Progenitor cell of endocrine pancreas (in vitro differentiated cells): ENCODE data around the gene SERPINA1. TPM values are rescaled to one million over a fixed set of nuclear protein-coding genes. Genes with fewer than 3 reads are reported as not detected.
A peak's percentile ranks its signal among the peaks of the same experiment; 100 is the strongest.

Source experiments
- DNase-seq: peaks from one replicate; pipeline ENCODE4 v3.0.0; 2021; ENCODE audit warnings: low spot score; ENCODE audit not compliant: unreplicated experiment
- H3K27ac Mint-ChIP-seq: 2 replicates; pipeline ENCODE4 v1.8.0; 2021; ENCODE audit warnings: mild to moderate bottlenecking, moderate library complexity, mixed read lengths
- H3K27me3 Mint-ChIP-seq: 2 replicates; pipeline ENCODE4 v1.8.0; 2021; ENCODE audit warnings: mixed read lengths
- H3K36me3 Mint-ChIP-seq: 2 replicates; pipeline ENCODE4 v1.8.0; 2022; ENCODE audit warnings: mixed read lengths; ENCODE audit not compliant: insufficient read depth
- H3K4me1 Mint-ChIP-seq: 2 replicates; pipeline ENCODE4 v1.8.0; 2021; ENCODE audit warnings: low read depth, mixed read lengths
- H3K4me3 Mint-ChIP-seq: 2 replicates; pipeline ENCODE4 v1.8.0; 2021; ENCODE audit warnings: low read depth, mild to moderate bottlenecking, moderate library complexity, mixed read lengths
- H3K9me3 Mint-ChIP-seq: 2 replicates; pipeline ENCODE4 v1.8.0; 2021; ENCODE audit warnings: low read depth, mixed read lengths
- total RNA-seq: library from RNA; stranded (reverse); gene quantifications from 2 replicates; pipeline ENCODE4 v1.2.1, GENCODE V29; 2021
- TF ChIP-seq, protein P1 (sequence below): fragments of 200-600 bp; sonication (generic); IDR thresholded peaks from one replicate; pipeline ENCODE4 v1.5.0; 2021; ENCODE audit warnings: antibody characterized with exemption, mild to moderate bottlenecking; ENCODE audit not compliant: unreplicated experiment

Gene SERPINA1
- total RNA-seq, 1 donor from 2014 or later, result 411 TPM

GRCh38 chr14:94390372-94391086, 2.1 kb upstream of the SERPINA1 start:
- H3K4me1 Mint-ChIP-seq, result peaks cover 60% of the 10 kb centered on the region
- H3K27me3 Mint-ChIP-seq, result no peaks in the 10 kb centered on the region
- DNase-seq, result no peak
- no peaks in the 10 kb centered on the region for H3K36me3 Mint-ChIP-seq
- H3K4me3 Mint-ChIP-seq, result no peak overlapping the region
- H3K9me3 Mint-ChIP-seq, result no peaks in the 10 kb centered on the region
- H3K27ac Mint-ChIP-seq, result peak overlapping the region; percentile 52
- TF ChIP-seq, protein P1, sequence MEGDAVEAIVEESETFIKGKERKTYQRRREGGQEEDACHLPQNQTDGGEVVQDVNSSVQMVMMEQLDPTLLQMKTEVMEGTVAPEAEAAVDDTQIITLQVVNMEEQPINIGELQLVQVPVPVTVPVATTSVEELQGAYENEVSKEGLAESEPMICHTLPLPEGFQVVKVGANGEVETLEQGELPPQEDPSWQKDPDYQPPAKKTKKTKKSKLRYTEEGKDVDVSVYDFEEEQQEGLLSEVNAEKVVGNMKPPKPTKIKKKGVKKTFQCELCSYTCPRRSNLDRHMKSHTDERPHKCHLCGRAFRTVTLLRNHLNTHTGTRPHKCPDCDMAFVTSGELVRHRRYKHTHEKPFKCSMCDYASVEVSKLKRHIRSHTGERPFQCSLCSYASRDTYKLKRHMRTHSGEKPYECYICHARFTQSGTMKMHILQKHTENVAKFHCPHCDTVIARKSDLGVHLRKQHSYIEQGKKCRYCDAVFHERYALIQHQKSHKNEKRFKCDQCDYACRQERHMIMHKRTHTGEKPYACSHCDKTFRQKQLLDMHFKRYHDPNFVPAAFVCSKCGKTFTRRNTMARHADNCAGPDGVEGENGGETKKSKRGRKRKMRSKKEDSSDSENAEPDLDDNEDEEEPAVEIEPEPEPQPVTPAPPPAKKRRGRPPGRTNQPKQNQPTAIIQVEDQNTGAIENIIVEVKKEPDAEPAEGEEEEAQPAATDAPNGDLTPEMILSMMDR, result no peak

GRCh38 chr14:94389731-94390371, 1.4 kb upstream of the SERPINA1 start:
- H3K4me1 Mint-ChIP-seq, result peaks cover 57% of the 10 kb centered on the region
- no peaks in the 10 kb centered on the region for H3K9me3 Mint-ChIP-seq
- TF ChIP-seq, protein P1, result no peak
- no peak overlapping the region for H3K4me3 Mint-ChIP-seq
- H3K36me3 Mint-ChIP-seq, result no peaks in the 10 kb centered on the region
- H3K27me3 Mint-ChIP-seq, result no peaks in the 10 kb centered on the region
- no peak overlapping the region for H3K27ac Mint-ChIP-seq
- no peak for DNase-seq

DNA sequence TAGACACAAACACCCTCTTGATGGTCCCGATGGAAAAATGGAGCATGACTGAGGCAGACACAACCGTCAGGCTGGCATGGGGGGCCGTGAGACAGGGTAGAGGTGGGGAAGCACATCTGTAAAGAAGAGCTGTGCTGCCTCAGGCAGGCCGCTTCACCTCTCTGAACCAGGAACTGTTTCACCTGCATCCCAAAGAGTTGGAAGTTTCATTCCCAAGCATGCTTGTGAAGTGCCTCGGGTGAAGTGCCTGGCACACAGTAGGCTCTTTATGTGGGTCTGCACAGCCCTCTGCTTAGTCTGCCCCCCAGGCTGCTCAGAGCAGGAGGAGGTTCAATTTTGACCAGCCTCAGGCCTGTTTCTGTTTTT, 685 bp upstream of the SERPINA1 start:
- peak overlapping the region; percentile 90 for H3K27ac Mint-ChIP-seq
- peak overlapping the region; percentile 67 for H3K4me3 Mint-ChIP-seq
- peaks cover 54% of the 10 kb centered on the region for H3K4me1 Mint-ChIP-seq
- H3K27me3 Mint-ChIP-seq, result no peaks in the 10 kb centered on the region
- no peaks in the 10 kb centered on the region for H3K9me3 Mint-ChIP-seq
- no peak for DNase-seq
- TF ChIP-seq, protein P1, result no peak
- H3K36me3 Mint-ChIP-seq, result no peaks in the 10 kb centered on the region

DNA sequence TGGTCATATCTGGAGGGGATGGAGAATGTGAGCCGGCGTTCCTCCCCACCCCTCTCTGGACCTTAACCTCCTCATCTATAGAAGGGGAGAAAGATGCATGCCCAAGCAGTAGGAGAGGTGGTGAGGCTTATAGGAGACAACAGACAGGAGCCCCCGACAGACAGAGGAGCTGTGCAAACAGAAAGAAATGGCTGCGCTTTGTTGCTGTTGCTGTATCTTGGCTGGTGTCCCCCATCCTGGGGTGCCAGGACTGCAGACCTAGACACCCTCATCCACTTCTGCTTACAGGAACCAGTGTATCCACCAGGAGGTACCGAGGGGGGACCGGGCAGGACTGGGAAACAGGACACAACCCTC, 397 bp downstream of the SERPINA1 start:
- TF ChIP-seq, protein P1, result no peak
- no peak for DNase-seq
- Mint-ChIP-seq H3K27ac (no peak overlapping the region), H3K9me3 (no peaks in the 10 kb centered on the region), H3K4me3 (peak overlapping the region; percentile 67), H3K4me1 (peaks cover 45% of the 10 kb centered on the region), H3K27me3 (no peaks in the 10 kb centered on the region), H3K36me3 (no peaks in the 10 kb centered on the region)

GRCh38 chr14:94387051-94388026, 1.1 kb downstream of the SERPINA1 start:
- Mint-ChIP-seq H3K27me3 (no peaks in the 10 kb centered on the region), H3K27ac (peak overlapping the region; percentile 38), H3K9me3 (no peaks in the 10 kb centered on the region), H3K4me1 (peaks cover 45% of the 10 kb centered on the region), H3K4me3 (peak overlapping the region; percentile 67), H3K36me3 (no peaks in the 10 kb centered on the region)
- no peak for DNase-seq
- TF ChIP-seq, protein P1, result no peak
